HG02938 (cell line): ENCODE results near the gene CBS.
"Not testable (repeated sequence)": the region's sequence is repeated elsewhere in the genome, so short reads cannot be mapped to it uniquely, and the experiment has no call there.

ENCODE experiments used
- ATAC-seq: cut with Tn5 transposase; IDR thresholded peaks from one replicate; pipeline ENCODE4 v1.9.1; 2021; ENCODE audit warnings: mild to moderate bottlenecking, moderate library complexity; ENCODE audit not compliant: unreplicated experiment

The CBS gene

DNA sequence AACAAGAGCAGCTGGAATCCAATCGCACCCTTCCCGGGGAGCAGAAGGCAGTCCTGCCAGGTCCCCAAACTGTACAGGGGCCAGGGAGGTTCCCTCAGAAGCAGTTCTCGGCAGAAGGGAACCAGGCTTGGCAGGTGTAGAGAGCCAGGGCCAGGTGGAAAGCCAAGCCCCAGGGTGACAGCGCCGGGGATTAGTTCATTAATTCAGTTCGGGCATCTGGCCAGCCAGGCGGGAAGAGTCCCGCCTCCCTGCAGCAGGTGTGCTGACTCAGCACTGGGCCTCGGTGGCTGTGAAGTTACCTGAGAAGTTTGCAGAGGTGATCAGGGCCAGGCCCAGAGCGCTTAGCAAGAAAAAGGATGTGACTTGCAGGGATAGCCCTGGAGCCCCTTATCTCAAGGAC, 6.0 kb downstream of the CBS start:
- ATAC-seq: not testable (repeated sequence)

DNA sequence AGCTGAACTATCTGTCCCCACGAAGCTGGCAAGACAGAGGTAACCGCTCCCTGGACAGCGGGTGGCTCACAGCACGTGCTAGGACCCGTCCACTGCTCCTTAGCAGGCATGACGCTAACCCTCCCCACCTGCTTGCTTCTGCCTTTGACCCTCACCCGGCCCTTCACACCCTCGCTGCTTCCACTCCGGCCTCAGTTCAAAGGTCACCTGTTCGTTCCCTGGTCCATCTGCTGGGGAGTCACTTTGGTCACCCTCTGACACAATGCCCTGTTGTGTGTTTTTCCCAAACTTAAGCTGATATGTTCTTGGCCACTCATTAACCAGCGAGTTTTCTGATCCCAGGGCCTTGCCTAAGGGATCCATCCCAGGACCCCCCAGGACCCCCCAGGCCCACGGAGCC, 7.6 kb downstream of the CBS start:
- not testable (repeated sequence) for ATAC-seq

DNA sequence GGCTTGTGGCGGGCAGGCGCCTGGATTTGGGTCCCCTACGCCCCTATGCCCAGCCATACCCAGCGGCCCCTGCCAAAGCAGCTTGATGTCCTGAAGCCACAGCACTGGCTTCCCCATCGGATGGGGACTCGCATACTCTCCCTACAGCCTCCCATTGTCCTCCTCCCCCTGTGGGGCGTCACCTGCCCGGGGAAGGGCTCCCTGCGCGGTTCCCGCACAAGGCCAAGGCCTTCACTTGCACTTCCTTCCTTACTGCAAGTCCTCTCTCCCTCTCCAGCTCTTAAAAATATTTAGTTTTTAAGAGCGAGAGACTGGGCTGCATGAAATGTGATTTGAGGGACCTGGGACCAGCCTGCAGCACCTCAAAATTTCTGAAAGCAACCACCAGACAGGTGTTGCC, 8.9 kb downstream of the CBS start:
- not testable (repeated sequence) for ATAC-seq

DNA sequence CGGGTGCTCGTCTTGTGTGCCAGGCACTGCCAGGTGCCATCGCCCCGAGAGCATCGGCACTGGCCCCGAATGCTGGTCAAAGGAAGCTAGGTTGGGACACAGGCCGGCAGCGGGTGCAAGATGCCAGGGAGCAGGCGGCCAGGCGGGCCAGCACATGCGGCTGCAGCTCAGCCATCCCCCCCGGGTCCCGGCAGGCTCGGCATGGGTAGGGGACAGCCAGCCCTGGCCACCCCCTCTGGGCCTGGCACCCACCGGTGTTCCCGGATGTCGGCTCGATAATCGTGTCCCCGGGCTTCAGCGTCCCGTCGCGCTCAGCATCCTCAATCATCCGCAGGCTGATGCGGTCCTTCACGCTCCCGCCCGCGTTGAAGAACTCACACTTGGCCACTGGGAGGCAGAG, 9.6 kb downstream of the CBS start:
- ATAC-seq: not testable (repeated sequence)

DNA sequence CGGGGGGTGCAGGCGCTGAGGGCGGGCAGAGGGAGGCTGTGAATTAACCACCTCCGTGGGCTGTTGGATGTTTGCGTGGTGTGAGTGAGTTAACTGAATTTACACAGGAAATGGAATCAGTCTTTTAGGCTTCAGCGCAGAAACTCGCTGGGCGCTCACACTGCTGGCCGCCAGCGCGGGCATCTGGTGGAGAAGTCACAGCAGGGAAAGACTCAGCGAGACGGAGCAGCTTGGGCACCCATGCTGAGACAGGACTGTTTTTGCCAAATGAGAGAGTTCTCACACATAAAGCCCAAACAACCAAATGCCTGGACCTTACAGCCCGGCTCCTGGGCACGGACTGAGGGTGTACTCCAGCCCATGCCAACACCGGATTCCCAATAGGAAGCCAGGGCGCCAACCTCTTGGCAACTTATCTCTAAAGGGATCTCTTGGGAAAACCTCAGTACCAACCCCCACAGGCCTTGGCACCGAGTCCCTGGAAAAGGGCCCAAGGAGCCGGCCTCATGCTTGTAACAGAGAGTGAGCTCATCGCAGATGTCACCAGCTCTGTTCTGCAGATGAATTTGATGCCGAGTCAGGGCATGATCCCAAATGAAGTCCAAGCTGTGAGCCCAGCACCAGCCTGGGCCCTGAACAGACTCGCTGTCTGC, 11.2 kb downstream of the CBS start:
- ATAC-seq: not testable (repeated sequence)

DNA sequence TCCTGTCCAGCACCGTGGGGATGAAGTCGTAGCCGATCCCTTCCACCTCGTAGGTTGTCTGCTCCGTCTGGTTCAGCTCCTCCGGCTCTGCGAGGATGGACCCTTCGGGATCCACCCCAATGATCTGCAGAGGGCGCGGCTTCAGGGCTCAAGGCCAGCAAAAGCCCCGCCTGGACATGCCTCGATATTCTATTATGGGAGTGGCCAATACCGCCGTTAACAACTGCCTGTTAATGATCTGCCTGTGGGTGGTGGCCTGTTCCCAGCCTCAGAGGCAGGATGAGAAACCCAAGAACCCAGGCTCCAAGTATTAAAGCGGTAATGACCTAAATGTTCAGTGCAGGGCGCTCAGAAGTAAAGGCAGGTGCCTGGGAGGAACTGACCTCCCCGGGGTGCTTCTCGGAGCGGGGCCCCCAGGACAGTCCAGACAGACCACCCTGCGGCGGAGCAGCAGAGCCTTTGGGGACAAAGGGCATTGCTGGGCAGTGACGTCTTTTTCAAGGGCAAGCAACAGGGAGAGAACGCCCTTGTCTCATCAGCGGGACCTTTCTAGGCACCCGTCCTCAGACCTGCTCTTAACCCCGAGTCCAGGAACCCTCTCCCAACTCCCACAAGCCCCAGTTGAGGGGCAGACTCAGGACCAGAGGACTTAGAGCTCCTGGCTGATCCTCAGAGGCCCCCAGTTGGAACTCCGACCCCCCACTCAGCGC, 12.5 kb downstream of the CBS start:
- ATAC-seq: not testable (repeated sequence)

GRCh38 chr21:43053112-43053511, 22.5 kb downstream of the CBS start:
- ATAC-seq: not testable (repeated sequence)

GRCh38 chr21:43045876-43046821, 29.5 kb downstream of the CBS start:
- not testable (repeated sequence) for ATAC-seq

- ATAC-seq: not testable (repeated sequence)
Observed at GRCh38 chr21:43045165-43045875, 30.3 kb downstream of the CBS start.

DNA sequence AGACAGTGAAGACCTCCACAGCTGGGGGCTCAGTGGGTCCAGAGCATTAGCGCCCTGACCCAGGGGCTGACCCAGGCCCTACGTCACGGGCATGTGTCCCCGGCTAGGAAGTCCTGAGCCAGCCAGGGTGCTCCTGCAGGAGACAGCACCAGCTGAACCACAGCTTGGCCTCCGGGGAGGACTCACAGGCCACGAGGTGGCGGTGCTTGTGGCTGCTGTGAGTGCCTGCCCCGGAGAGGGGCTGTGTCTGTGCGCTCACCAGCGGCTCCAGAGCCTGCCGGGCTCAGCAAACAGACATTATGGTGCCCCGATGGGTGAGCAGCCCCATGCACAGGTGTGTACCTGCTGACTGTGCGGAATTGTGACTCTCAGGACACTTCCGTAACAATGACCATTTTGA, 31.1 kb downstream of the CBS start:
- not testable (repeated sequence) for ATAC-seq

DNA sequence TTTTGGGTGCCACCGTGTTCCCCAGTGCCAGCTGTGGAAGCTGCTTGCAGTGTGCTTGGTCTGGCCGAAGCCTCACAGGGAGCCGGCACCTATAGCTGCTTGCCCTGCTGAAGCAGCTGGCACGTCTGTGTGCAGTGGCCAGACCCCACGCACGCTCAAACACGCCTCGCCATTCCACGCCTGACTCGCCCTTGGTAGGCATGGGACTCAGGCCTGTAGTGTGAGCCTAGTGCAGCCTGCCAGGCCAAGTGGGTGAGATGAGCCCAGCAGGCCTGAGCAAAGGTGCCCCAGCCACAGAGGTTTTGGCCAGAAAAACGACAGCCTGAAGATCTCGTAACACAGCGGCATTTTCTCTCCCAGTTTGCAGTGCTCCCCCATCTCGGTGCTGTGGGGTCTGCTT, 32.3 kb downstream of the CBS start:
- not testable (repeated sequence) for ATAC-seq

DNA sequence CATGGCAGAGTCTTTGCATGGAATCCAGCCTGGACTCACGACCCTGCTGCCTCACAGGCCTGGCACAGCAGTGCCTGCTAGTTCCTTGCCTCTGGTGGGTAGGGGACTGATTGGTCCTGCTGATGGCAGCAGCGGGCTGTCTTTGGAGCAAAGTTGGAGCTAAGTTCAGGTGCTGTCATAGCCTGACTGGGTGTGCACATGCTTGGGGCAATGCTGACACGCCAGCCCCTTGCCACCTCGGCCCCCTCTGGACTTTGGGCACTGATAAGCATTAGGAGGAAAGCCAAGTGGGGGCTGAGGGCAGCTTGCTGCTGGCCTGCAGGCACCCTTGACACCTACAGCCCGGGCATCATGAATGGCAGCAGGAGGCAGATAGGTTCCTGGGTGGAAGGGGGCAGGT, 33.5 kb downstream of the CBS start:
- ATAC-seq: not testable (repeated sequence)

DNA sequence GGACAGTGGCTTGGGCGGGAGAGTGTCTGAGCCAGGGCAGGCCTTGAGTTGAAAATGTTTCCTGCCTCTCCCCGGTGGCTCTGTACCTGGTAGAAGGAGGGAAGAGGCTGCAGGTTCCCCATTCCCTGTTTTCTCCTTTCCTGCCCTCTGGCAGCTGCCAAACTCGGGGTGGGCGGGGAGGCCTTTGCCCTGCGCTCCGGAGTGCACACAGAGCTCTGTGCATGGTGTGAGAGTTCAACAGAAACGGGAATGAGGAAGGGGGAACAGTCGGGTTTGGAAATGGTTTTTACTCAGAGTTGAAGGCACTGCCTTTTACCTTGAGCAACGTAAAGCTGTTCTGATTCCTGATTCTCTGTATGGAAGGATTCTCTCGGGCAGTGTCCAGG, 37.0 kb downstream of the CBS start:
- not testable (repeated sequence) for ATAC-seq

DNA sequence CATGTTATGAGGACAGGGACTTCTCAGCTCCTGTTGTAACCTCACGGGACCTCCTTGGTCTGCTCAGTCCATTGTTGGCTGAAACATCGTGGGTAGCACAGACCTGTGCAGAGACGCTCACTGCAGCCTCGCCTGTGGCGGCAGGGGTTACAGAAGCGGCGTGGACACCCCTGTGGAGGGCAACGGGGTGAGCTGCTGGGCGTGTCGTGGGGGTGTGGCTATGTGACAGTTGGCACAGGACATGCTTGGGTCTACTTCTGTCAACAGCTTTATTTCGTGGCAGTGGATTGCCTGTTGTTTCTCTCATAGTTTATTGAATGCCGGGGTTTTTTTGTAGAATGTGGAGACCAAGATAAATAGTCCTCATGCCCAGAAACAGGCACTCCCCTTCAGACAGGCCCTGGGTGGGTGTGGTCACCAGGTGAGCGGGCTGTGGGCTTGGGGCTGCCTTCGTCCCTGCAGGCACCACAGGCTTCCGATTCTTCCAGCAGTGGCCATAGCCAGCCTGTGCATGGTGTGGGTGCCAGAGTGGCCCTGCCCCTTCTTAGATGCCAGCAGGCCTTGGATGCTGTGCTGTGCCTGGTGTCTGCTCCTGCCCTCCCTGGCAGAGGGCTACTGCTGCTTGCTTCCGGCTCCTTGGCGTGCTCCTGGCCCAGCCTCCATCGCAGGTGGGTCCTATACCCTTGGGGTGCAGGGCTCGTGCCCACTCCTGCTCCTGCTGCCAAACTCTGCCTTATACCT, 37.5 kb downstream of the CBS start:
- not testable (repeated sequence) for ATAC-seq

DNA sequence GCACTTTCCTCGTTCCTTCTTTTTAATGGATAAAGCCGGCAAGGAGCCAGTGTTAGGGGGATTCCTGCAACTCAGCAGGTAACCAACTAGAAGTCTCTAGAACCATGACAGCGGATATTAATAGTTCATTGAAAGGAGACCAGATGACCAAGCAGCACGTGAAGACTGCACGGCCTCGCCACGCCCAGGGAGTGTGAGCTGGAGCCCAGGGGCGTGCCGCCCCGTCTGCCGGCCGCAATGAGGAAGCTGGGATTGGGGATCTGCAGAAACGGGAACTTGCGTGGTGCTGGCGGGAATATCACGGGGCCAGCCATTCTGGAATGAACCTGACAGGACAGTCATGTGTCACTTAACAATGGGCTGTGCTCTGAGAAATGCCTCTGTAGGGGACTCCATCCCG, 38.7 kb downstream of the CBS start:
- ATAC-seq: not testable (repeated sequence)

DNA sequence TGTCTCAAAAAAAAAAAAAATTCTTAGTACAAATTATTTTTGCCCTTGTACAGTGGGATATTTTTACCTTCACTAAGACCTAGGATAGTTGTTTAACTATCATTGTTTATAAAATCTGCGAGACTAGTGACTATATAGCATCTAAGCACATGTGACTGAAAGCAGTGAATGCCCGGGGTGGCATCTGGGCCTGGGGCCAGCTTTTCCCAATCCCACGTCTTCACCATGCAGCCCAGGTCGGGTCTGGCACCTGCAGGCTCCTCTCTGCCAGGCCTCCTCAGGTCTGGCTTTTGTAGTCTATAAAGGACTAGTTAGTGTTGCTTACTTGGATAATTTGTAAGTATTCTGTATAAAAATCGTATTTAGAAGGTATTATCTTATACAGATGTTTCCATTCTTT, 40.8 kb downstream of the CBS start:
- ATAC-seq: no peak

DNA sequence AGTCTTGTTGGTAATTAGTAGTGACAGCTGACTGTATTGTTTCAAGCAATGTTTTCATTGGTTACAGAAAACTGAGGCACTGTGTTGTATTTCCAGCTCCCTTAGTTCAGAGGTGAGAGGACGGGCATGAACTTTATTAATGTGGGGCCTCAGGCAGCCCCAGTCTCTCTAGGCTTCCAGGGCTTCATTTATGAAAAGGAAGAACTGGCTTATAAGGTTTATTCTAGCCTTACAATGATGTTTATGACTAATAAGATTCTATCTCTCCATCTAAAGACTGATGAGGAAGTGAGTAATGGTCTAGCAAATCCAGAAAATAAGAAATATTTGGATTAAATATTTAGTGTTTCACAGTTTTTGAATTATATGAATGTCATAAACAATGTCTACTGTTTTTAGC, 41.5 kb downstream of the CBS start:
- ATAC-seq: no peak

GRCh38 chr21:43031121-43031619, 44.5 kb downstream of the CBS start:
- no peak for ATAC-seq

- ATAC-seq: no peak
Observed at GRCh38 chr21:43029785-43030184, 45.9 kb downstream of the CBS start.
